Small intestine (tissue), 7 donors: ENCODE measurements around the gene OPA3. TPM values are rescaled to one million over a fixed set of nuclear protein-coding genes. Genes with fewer than 3 reads are reported as not detected.
A peak's percentile ranks its signal among the peaks of the same experiment; 100 is the strongest.

ENCODE experiments used
- DNase-seq, 2 donors: peaks; one replicate each; pipeline versions ENCODE4 v3.0.0 to v3.0.0-alpha.2; 2013
- FAIRE-seq: peaks from 2 replicates; lab custom pipeline; 2012; peaks lifted over from hg19 to GRCh38; lab: Jason Lieb, UNC
- H3K27ac ChIP-seq, 3 donors: one replicate each; pipeline ENCODE4 v1.5.1; 2013; ENCODE audit warnings: low read length in 2 of 3, mild to moderate bottlenecking in 2 of 3, control low read depth in 1 of 3, inconsistent platforms in 1 of 3, low read depth in 1 of 3, moderate library complexity in 1 of 3
- H3K27me3 ChIP-seq, 3 donors: one replicate each; pipeline ENCODE4 v1.6.1; 2013; ENCODE audit warnings: low read length in 3 of 3, inconsistent platforms in 1 of 3; ENCODE audit not compliant: control insufficient read depth in 3 of 3, insufficient read depth in 3 of 3
- H3K36me3 ChIP-seq, 3 donors: one replicate each; pipeline ENCODE4 v1.6.1; 2013; ENCODE audit warnings: low read length in 3 of 3, inconsistent platforms in 1 of 3, low read depth in 1 of 3, mild to moderate bottlenecking in 1 of 3, moderate library complexity in 1 of 3; ENCODE audit not compliant: control insufficient read depth in 3 of 3, insufficient read depth in 2 of 3
- H3K4me1 ChIP-seq, 3 donors: one replicate each; pipeline ENCODE4 v1.6.1; 2013; ENCODE audit warnings: low read length in 2 of 3, inconsistent platforms in 1 of 3, low read depth in 1 of 3, mild to moderate bottlenecking in 1 of 3, moderate library complexity in 1 of 3; ENCODE audit not compliant: control insufficient read depth in 3 of 3, insufficient read depth in 2 of 3
- H3K4me3 ChIP-seq, 3 donors: one replicate each; pipeline ENCODE4 v1.5.1; 2013; ENCODE audit warnings: low read length in 3 of 3, control low read depth in 1 of 3, inconsistent platforms in 1 of 3, low read depth in 1 of 3, mild to moderate bottlenecking in 1 of 3, moderate library complexity in 1 of 3
- H3K9me3 ChIP-seq, 2 donors: one replicate each; pipeline ENCODE4 v1.6.1; 2013; ENCODE audit warnings: low read depth in 1 of 2, low read length in 1 of 2; ENCODE audit not compliant: control insufficient read depth in 2 of 2, insufficient read depth in 1 of 2
- WGBS, 3 donors: extraction: QIAGEN DNeasy Blood & Tissue Kit; methylation state at CpG; one replicate each; pipeline ENCODE4 v1.1.7; 2013; 5-methylcytosine and 5-hydroxymethylcytosine counted together
- polyA plus RNA-seq, 4 donors: library from polyadenylated mRNA; stranded (reverse) in 3 of 4; unstranded in 1 of 4; fragments of 200-250 nt in 3 of 4; fragments of 120-200 nt in 1 of 4; gene quantifications; one replicate each; pipeline versions ENCODE4 v1.2.1 to v1.2.3, GENCODE V29; 2013
- donor health status: healthy with polysubstance abuse.
- donor health status: control.
- donor health status: control.
- donor health status: Bipolar disorder and iron deficiency.
- donor health status: healthy.

Gene OPA3
- polyA plus RNA-seq, 4 donors = 4.5 to 9.4 (median 6.4) TPM

GRCh38 chr19:45477713-45478453 lies 106.7 kb downstream of the OPA3 start:
- peaks cover 0 to 9% (median 0%) of the 10 kb centered on the region in 3 donors for H3K4me1 ChIP-seq
- H3K4me3 ChIP-seq = peak overlapping the region in 2 of 3 donors; percentile 23 to 45
- WGBS, 3 donors = 3 to 8% (median 4%) methylated on average over 12 of the region's 12 CpGs
- peak overlapping the region; percentile 70 to 94 (median 88) for H3K27ac ChIP-seq
- FAIRE-seq (no peak), DNase-seq (no peak)
- peaks cover 0 to 41% (median 0%) of the 10 kb centered on the region in 3 donors for H3K27me3 ChIP-seq
- no peaks in the 10 kb centered on the region for H3K36me3 ChIP-seq
- H3K9me3 ChIP-seq = no peaks in the 10 kb centered on the region

Other genes with a start within 250 kb of the OPA3 start
- under 1 TPM in 1 of 4 donors, not detected in 3; 0.06 TPM for gene KLC3, start 244.1 kb downstream of the OPA3 start, polyA plus RNA-seq
- gene ERCC2, start 214.2 kb downstream of the OPA3 start, polyA plus RNA-seq = 10 to 100 TPM in 2 of 4 donors, 1 to 10 TPM in 2; 3.4 to 20.3 (median 7.9) TPM
- gene PPP1R13L, start 179.7 kb downstream of the OPA3 start, polyA plus RNA-seq = 10 to 100 TPM; 12.7 to 30.5 (median 21.3) TPM
- gene POLR1G, start 178.2 kb downstream of the OPA3 start, polyA plus RNA-seq = 1 to 10 TPM in 2 of 4 donors, under 1 TPM in 2; 0.27 to 4.1 (median 1.9) TPM
- gene ERCC1, start 160.9 kb downstream of the OPA3 start, polyA plus RNA-seq = 10 to 100 TPM; 30.3 to 55.0 (median 37.5) TPM
- gene FOSB, start 116.8 kb downstream of the OPA3 start, polyA plus RNA-seq = 10 to 100 TPM in 2 of 4 donors, 1 to 10 TPM in 1, under 1 TPM in 1; 0.89 to 82.1 (median 10.6) TPM
- gene RTN2, start 87.8 kb downstream of the OPA3 start, polyA plus RNA-seq = 1 to 10 TPM; 1.6 to 9.1 (median 2.7) TPM
- gene PPM1N, start 86.4 kb downstream of the OPA3 start, polyA plus RNA-seq = 1 to 10 TPM in 3 of 4 donors, under 1 TPM in 1; 0.65 to 1.9 (median 1.5) TPM
- 100 to 1,000 TPM in 2 of 4 donors, 10 to 100 TPM in 2; 50.4 to 132 (median 111) TPM for gene VASP, start 77.3 kb downstream of the OPA3 start, polyA plus RNA-seq
- gene GPR4, start 17.4 kb upstream of the OPA3 start, polyA plus RNA-seq = 1 to 10 TPM in 1 of 4 donors, under 1 TPM in 3; 0.22 to 3.8 (median 0.51) TPM
- gene EML2, start 54.6 kb upstream of the OPA3 start, polyA plus RNA-seq = 10 to 100 TPM; 18.9 to 39.9 (median 20.8) TPM
- 1 to 10 TPM in 2 of 4 donors, under 1 TPM in 2; 0.67 to 9.1 (median 0.97) TPM for gene GIPR, start 83.4 kb upstream of the OPA3 start, polyA plus RNA-seq
- 100 to 1,000 TPM; 209 to 422 (median 250) TPM for gene SNRPD2, start 107.2 kb upstream of the OPA3 start, polyA plus RNA-seq
- 1 to 10 TPM; 4.1 to 8.7 (median 5.5) TPM for gene QPCTL, start 107.9 kb upstream of the OPA3 start, polyA plus RNA-seq
- gene FBXO46, start 146.1 kb upstream of the OPA3 start, polyA plus RNA-seq = 10 to 100 TPM in 1 of 4 donors, 1 to 10 TPM in 3; 5.4 to 16.6 (median 9.3) TPM
- not detected for gene MEIOSIN, start 148.6 kb upstream of the OPA3 start, polyA plus RNA-seq
- gene SIX5, start 184.4 kb upstream of the OPA3 start, polyA plus RNA-seq = 10 to 100 TPM in 1 of 4 donors, 1 to 10 TPM in 3; 1.6 to 12.4 (median 6.3) TPM
- 10 to 100 TPM; 12.7 to 42.2 (median 21.6) TPM for gene DMPK, start 197.7 kb upstream of the OPA3 start, polyA plus RNA-seq
- 10 to 100 TPM in 2 of 4 donors, 1 to 10 TPM in 2; 4.6 to 20.9 (median 11.9) TPM for gene DMWD, start 208.0 kb upstream of the OPA3 start, polyA plus RNA-seq
- under 1 TPM in 2 of 4 donors, not detected in 2; 0.01 to 0.07 TPM for gene RSPH6A, start 230.5 kb upstream of the OPA3 start, polyA plus RNA-seq